HG03039 (cell line): ENCODE results near the gene PHLPP1.
"Not testable (repeated sequence)": the region's sequence is repeated elsewhere in the genome, so short reads cannot be mapped to it uniquely, and the experiment has no call there.

ENCODE experiments used
- ATAC-seq: cut with Tn5 transposase; IDR thresholded peaks from one replicate; pipeline ENCODE4 v1.9.1; 2021; ENCODE audit warnings: mild to moderate bottlenecking, moderate library complexity; ENCODE audit not compliant: unreplicated experiment

Gene PHLPP1

DNA sequence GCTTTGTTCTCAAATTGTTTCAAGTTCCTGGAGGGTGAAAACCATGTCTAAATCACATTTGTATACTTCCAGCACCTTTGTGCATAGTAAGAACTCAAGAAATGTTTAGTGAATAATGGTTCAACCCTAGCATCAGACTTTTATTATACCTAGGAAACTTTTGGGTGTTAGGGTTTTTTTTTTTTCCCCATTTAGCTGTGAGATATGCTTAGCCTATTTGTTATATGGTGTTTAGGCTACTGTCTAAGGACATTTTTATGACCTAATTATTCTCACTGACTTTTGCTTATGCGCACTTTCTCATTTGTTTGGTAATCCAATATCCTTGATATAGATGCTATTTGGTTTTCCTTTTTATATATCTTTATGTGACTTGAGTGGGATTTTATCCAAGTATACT, 164.7 kb downstream of the PHLPP1 start:
- ATAC-seq, result no peak

- ATAC-seq, result no peak
Measured at GRCh38 chr18:62880673-62881364, 165.5 kb downstream of the PHLPP1 start.

- ATAC-seq, result no peak
Measured at GRCh38 chr18:62881509-62882016, 166.2 kb downstream of the PHLPP1 start.

- ATAC-seq, result no peak
Measured at GRCh38 chr18:62883937-62884735, 168.8 kb downstream of the PHLPP1 start.

DNA sequence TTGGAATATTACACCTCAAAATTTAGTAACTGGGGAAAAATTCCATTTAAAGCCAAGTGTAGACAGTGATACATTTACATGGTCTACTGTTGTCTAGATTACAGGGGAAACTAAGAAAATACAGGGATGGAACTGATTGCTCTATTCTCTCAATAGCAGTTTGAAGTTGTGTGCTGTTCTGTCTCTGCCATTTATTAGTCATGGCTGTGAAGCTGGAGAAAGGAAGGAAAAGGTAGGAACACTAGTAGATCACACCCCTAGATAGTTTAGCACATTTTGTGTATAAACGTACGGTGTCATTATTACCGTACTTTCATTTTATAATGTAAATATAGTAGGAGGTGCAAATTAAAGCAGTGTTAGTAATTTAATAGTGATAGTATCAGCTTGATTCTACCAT, 170.5 kb downstream of the PHLPP1 start:
- ATAC-seq, result no peak

DNA sequence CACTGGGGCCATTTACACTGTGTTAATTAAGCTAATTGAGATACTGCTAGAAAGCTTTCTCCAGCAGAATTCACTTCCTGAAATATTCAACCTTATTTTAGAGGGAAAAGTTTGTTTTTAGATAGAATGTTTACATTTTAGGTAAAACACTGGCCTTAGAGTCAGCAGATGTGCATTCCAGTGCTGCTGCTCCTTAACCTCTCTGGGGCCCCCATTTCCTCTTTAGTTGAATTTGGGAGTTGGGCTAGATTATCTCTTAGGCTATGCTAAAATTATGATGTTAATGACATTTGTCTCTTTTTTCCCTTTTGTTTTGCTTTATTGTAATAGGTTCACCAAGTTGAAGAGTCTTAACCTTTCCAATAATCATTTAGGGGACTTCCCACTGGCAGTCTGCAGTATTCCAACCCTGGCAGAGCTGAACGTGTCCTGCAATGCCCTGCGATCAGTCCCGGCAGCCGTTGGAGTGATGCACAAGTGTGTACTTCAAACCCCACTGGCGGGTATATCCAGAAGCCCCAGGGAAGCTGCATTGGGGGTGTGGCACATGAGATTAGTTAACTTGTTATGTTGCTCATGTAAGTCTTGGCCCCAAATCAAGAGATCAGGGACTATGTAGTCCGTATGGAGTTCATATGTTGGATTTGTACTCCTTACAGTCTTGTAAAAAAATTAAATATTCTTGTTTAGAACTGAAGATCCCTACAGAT, 179.5 kb downstream of the PHLPP1 start:
- ATAC-seq, result no peak

GRCh38 chr18:62897153-62897552, 181.8 kb downstream of the PHLPP1 start:
- no peak for ATAC-seq

- peak; percentile 88 for ATAC-seq
Measured at GRCh38 chr18:62898359-62898758, 183.0 kb downstream of the PHLPP1 start.

GRCh38 chr18:62899534-62899933, 184.2 kb downstream of the PHLPP1 start:
- no peak for ATAC-seq

DNA sequence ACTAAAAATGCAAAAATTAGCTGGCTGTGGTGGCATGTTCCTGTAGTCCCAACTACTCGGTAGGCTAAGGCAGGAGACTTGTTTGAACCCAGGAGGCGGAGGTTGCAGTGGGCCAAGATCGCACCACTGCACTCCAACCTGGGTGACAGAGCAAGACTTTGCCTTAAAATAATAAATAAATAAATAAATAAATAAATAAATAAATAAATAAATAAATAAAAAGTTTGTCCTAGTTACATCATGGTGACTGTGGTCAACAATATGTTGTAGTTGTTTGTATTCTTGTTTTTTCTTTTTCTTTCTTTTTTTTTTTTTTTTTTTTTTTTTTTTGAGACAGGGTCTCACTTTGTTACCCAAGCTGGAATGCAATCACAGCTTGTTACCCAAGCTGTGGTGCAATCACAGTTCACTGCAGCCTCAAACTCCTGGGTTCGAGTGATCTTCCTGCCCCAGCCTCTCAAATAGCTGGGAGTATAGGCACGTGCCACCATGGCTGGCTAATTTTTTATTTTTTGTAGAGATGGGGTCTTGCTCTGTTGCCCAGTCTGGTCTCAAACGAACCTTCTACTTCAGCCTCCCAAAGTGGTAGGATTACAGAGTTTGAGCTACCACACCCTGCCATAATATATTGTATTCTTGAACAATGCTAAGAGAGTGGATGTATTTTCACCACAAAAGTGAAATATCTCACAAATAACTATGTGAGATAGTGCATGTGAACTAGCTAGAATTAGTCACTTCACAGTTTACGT, 185.0 kb downstream of the PHLPP1 start:
- no peak for ATAC-seq

GRCh38 chr18:62902776-62903175, 187.4 kb downstream of the PHLPP1 start:
- no peak for ATAC-seq

- ATAC-seq, result no peak
Measured at GRCh38 chr18:62904396-62905285, 189.3 kb downstream of the PHLPP1 start.

DNA sequence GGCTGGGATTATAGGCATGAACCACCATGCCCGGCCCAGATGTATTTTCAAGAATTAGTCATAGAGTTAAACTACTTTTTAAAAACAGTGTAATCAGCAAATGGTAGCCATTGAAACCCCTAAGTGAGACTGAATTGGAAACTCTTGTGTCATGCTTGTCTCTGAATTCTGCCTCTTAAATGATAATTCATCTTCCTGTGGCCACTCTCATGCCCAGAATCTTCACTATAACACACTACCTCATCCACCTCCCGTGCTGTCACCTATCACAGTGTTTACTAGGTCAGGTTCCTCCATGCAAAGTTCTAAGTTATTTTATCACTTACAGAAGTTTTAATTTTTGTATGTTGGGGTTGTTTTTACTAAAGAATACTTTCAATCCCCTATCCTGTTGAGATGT, 197.5 kb downstream of the PHLPP1 start:
- no peak for ATAC-seq

DNA sequence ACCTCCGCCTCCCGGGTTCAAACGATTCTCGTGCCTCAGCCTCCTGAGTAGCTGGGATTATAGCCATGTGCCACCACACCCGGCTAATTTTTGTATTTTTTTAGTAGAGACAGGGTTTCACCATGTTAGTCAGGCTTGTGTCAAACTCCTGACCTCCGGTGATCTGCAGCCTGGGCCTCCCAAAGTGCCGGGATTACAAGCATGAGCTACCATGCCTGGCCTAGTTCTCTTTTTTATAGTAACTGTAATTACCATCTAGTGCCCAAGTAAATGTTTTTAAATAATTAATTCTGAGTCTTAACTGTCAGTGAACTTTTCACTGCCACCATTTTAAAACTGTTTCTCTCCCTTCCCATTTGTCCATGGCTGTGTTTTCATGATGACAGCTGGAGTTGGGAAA, 198.5 kb downstream of the PHLPP1 start:
- ATAC-seq, result not testable (repeated sequence)

DNA sequence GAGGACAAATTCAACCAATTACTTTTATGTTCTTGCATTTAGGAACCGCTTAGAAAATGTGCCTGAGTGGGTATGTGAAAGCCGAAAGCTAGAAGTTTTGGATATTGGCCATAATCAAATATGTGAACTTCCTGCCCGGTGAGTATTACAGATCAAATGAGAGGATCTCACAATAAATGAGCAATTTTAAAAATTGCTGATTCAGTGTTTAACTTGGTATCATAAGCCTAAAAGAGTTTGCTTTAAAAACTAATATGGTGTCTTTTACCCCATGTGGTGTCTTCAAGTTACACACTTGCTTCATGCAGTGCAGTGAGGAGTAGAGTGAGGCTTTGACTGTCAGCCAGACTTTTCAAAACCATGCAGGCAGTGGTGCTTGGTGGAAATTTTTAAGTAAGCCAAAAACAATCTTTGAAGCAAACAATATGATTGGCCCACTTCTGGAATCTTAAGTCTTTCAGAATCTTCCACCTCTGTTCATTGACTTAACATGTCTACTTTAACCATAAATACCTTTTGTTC, 199.6 kb downstream of the PHLPP1 start:
- no peak for ATAC-seq

DNA sequence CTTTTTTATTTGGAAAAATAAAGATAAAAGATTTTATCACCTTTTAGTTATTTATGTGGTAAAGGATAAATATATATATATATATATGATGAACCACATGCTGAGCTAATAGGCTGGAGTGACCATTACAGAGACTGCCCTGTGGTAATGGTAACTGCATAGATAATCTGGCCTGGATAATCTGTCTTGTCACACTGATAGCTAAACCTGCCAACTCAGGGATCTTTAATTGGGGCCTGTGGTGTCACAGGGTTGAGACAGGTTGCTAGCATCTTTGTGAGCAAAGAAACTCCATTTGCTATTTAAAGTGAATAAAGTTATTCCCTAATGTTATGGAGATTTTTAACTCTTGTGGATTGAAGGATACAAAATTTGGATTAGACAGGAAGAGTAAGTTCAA, 203.0 kb downstream of the PHLPP1 start:
- no peak for ATAC-seq

- ATAC-seq, result no peak
Measured at GRCh38 chr18:62919109-62919838, 203.9 kb downstream of the PHLPP1 start.

- ATAC-seq, result no peak
Measured at GRCh38 chr18:62925031-62925688, 209.8 kb downstream of the PHLPP1 start.
